GM23338 (cell line): ENCODE data around the gene MAPKAPK3. TPM values are rescaled to one million over a fixed set of nuclear protein-coding genes. Genes with fewer than 3 reads are reported as not detected.

Experiments
- microRNA-seq: library from miRNA; unstranded; fragments of <30 nt; microRNA quantifications from one replicate; pipeline ENCODE4, GENCODE V29; 2017
- polyA plus RNA-seq: library from polyadenylated mRNA; unstranded; fragments of >200 nt; fragmentation: Nextera tagmentation; extraction: Ambion mirVana; gene quantifications from 2 replicates; pipeline ENCODE4 v1.2.1, GENCODE V29; 2016
- small RNA-seq: library from RNA; depleted of rRNA; stranded (forward); fragments of <200 nt; gene quantifications from one replicate; pipeline ENCODE3, GENCODE V24; 2014; ENCODE audit warnings: low replicate concordance
- total RNA-seq: library from RNA; depleted of rRNA; stranded (reverse); fragments of >200 nt; shearing (Covaris generic); gene quantifications from 2 replicates; pipeline ENCODE4 v1.2.3, GENCODE V29; 2014; rRNA removed

MAPKAPK3 gene
- total and polyA plus RNA-seq, 2 experiments from 2014 or later = 16.5 to 51.1 TPM

Small RNA genes within 50 kb of the gene (microRNA-seq; reads per million reads assigned to microRNA genes)
- gene MIR4787 = 17.9 reads per million, percentile 43 among the genes with 10 or more reads in this experiment

Small RNA genes within 50 kb of the gene (small RNA-seq; reads per million reads assigned to genes)
- 0.37 reads per million, percentile 22 among the genes with 10 or more reads in this experiment for gene MIR4787
- gene PPIAP69 = not detected

Other genes starting within 250 kb of the MAPKAPK3 start
- 10.3 and 11.4 TPM in 2 replicates for gene CACNA2D2, start 113.5 kb upstream of the MAPKAPK3 start, total RNA-seq
- gene CACNA2D2, start 113.5 kb upstream of the MAPKAPK3 start, polyA plus RNA-seq = 4.7 and 5.4 TPM in 2 replicates
- gene C3orf18, start 49.4 kb upstream of the MAPKAPK3 start, total RNA-seq = 7.7 and 10.3 TPM in 2 replicates
- gene C3orf18, start 49.4 kb upstream of the MAPKAPK3 start, polyA plus RNA-seq = 2.4 TPM in 2 replicates
- gene HEMK1, start 47.6 kb upstream of the MAPKAPK3 start, total RNA-seq = 5.6 and 8.5 TPM in 2 replicates
- 10.1 and 11.0 TPM in 2 replicates for gene HEMK1, start 47.6 kb upstream of the MAPKAPK3 start, polyA plus RNA-seq
- 2.7 and 3.6 TPM in 2 replicates for gene CISH, start 5.4 kb upstream of the MAPKAPK3 start, total RNA-seq
- gene CISH, start 5.4 kb upstream of the MAPKAPK3 start, polyA plus RNA-seq = 2.1 and 2.2 TPM in 2 replicates
- gene DOCK3, start 57.8 kb downstream of the MAPKAPK3 start, total RNA-seq = 5.6 and 6.1 TPM in 2 replicates
- 2.2 and 2.4 TPM in 2 replicates for gene DOCK3, start 57.8 kb downstream of the MAPKAPK3 start, polyA plus RNA-seq